ENCODE measurements around the gene PLIN5.

DNA sequence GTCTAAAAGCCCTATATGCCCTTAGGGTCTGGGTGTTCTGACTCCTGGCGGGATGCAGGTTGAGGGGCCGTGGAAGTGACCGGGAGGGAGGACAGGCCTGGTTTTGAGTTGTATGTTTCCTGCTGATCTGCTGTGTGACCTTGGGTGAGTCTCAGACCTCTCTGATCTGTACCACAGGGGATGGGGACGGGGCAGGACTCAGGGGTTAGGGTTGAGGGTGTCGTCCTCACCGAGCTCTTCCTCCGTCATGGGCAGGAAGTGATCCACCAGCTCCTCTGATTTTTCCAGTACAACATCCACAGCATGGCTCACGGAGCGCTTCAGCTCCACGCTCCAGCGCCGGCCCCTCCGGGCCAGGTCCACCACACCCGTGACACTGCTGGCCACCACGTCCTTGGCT is 6.2 kb downstream of the PLIN5 start:
- TF ChIP-seq, protein P1, sequence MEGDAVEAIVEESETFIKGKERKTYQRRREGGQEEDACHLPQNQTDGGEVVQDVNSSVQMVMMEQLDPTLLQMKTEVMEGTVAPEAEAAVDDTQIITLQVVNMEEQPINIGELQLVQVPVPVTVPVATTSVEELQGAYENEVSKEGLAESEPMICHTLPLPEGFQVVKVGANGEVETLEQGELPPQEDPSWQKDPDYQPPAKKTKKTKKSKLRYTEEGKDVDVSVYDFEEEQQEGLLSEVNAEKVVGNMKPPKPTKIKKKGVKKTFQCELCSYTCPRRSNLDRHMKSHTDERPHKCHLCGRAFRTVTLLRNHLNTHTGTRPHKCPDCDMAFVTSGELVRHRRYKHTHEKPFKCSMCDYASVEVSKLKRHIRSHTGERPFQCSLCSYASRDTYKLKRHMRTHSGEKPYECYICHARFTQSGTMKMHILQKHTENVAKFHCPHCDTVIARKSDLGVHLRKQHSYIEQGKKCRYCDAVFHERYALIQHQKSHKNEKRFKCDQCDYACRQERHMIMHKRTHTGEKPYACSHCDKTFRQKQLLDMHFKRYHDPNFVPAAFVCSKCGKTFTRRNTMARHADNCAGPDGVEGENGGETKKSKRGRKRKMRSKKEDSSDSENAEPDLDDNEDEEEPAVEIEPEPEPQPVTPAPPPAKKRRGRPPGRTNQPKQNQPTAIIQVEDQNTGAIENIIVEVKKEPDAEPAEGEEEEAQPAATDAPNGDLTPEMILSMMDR (IDR thresholded peaks at IDR 0.05; ENCODE audit: insufficient read depth, low read length): no peak
- no peak for TF ChIP-seq GABPA (IDR thresholded peaks at IDR 0.05; ENCODE audit: low read depth)

All from HL-60 (cell line).